Measurements from ENCODE around the gene PDE11A. TPM values are rescaled to one million over a fixed set of nuclear protein-coding genes. Genes with fewer than 3 reads are reported as not detected.

PDE11A gene
- total RNA-seq, 4 donors from 2014 or later, result under 0.01 to 0.58 (median under 0.01) TPM; not detected in 1

GRCh38 chr2:178108176-178108575 lies 35.6 kb upstream of the PDE11A start:
- no peaks in the 10 kb centered on the region for H3K36me3 ChIP-seq
- H3K9me3 ChIP-seq, result no peaks in the 10 kb centered on the region
- WGBS, result 85% methylated on average over 19 of the region's 21 CpGs
- TF ChIP-seq POLR2AphosphoS5 (IDR thresholded peaks at IDR 0.05) (no peak), POLR2A (IDR thresholded peaks at IDR 0.05; ENCODE audit: low read depth) (no peak), EP300 (IDR thresholded peaks at IDR 0.05) (no peak)
- TF ChIP-seq, protein P1, sequence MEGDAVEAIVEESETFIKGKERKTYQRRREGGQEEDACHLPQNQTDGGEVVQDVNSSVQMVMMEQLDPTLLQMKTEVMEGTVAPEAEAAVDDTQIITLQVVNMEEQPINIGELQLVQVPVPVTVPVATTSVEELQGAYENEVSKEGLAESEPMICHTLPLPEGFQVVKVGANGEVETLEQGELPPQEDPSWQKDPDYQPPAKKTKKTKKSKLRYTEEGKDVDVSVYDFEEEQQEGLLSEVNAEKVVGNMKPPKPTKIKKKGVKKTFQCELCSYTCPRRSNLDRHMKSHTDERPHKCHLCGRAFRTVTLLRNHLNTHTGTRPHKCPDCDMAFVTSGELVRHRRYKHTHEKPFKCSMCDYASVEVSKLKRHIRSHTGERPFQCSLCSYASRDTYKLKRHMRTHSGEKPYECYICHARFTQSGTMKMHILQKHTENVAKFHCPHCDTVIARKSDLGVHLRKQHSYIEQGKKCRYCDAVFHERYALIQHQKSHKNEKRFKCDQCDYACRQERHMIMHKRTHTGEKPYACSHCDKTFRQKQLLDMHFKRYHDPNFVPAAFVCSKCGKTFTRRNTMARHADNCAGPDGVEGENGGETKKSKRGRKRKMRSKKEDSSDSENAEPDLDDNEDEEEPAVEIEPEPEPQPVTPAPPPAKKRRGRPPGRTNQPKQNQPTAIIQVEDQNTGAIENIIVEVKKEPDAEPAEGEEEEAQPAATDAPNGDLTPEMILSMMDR (IDR thresholded peaks at IDR 0.05), result no peak
- intact Hi-C loops (cut with DNase I), result no loop called here
- DNase-seq (ENCODE audit: extremely low spot score), result no peak
- peaks cover 0 to 6% (median 0%) of the 10 kb centered on the region in 4 donors for H3K27me3 ChIP-seq
- peaks cover 3 to 11% (median 9%) of the 10 kb centered on the region in 4 donors for H3K4me1 ChIP-seq
- no peak overlapping the region for H3K27ac ChIP-seq (replicated peaks in 1 of 4)
- H3K4me3 ChIP-seq, result no peak overlapping the region

DNA sequence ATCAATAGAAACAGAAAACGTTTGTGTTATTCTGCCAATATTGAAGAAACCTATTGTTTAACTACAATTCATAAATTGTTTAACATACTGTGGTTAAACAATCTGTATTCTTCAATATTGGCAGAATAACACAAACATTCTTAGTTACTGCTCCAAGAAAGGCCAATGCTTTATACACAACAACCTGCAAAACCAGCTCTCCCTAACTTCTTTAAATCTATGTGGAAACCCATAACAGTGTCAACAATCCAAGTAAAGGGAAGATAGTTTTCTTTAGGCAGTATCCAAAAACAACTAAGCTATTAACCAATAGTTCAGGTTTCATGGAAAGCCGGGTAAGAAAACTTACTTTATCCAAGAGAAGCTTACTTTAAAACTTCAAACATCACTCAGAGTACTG lies 33.5 kb upstream of the PDE11A start:
- no peaks in the 10 kb centered on the region for H3K4me1 ChIP-seq
- TF ChIP-seq, protein P1 (IDR thresholded peaks at IDR 0.05), result no peak
- TF ChIP-seq EP300 (IDR thresholded peaks at IDR 0.05) (no peak), POLR2AphosphoS5 (IDR thresholded peaks at IDR 0.05) (no peak), POLR2A (IDR thresholded peaks at IDR 0.05; ENCODE audit: low read depth) (no peak)
- intact Hi-C loops (cut with DNase I), result no loop called here
- no peaks in the 10 kb centered on the region for H3K36me3 ChIP-seq
- H3K27me3 ChIP-seq, result peaks cover 0 to 6% (median 0%) of the 10 kb centered on the region in 4 donors
- 61% methylated on average over 2 of the region's 2 CpGs for WGBS
- no peak for DNase-seq (ENCODE audit: extremely low spot score)
- no peak overlapping the region for H3K4me3 ChIP-seq
- H3K9me3 ChIP-seq, result no peaks in the 10 kb centered on the region
- H3K27ac ChIP-seq (replicated peaks in 1 of 4), result no peak overlapping the region

- TF ChIP-seq EP300 (IDR thresholded peaks at IDR 0.05) (no peak), POLR2A (IDR thresholded peaks at IDR 0.05; ENCODE audit: low read depth) (no peak)
- WGBS, result 93% methylated on average over 2 of the region's 2 CpGs
- Histone ChIP-seq H3K27me3 (peaks cover 0 to 6% (median 0%) of the 10 kb centered on the region in 4 donors), H3K4me3 (no peak overlapping the region), H3K9me3 (no peaks in the 10 kb centered on the region), H3K36me3 (no peaks in the 10 kb centered on the region), H3K27ac (replicated peaks in 1 of 4) (no peak overlapping the region), H3K4me1 (no peaks in the 10 kb centered on the region)
- DNase-seq (ENCODE audit: extremely low spot score), result no peak
- intact Hi-C loops (cut with DNase I), result no loop called here
Observed at GRCh38 chr2:178105566-178105965, 33.0 kb upstream of the PDE11A start.

GRCh38 chr2:178101321-178102079 lies 28.9 kb upstream of the PDE11A start:
- no peaks in the 10 kb centered on the region for H3K27me3 ChIP-seq
- intact Hi-C loops (cut with DNase I), result no loop called here
- TF ChIP-seq, protein P1 (IDR thresholded peaks at IDR 0.05), result no peak
- TF ChIP-seq POLR2AphosphoS5 (IDR thresholded peaks at IDR 0.05) (no peak), EP300 (IDR thresholded peaks at IDR 0.05) (no peak), POLR2A (IDR thresholded peaks at IDR 0.05; ENCODE audit: low read depth) (no peak)
- no peak overlapping the region for H3K4me3 ChIP-seq
- H3K9me3 ChIP-seq, result no peaks in the 10 kb centered on the region
- WGBS, result 78% methylated on average over 3 of the region's 3 CpGs
- DNase-seq (ENCODE audit: extremely low spot score), result no peak
- H3K27ac ChIP-seq (replicated peaks in 1 of 4), result no peak overlapping the region
- H3K36me3 ChIP-seq, result no peaks in the 10 kb centered on the region
- no peaks in the 10 kb centered on the region for H3K4me1 ChIP-seq

- H3K27me3 ChIP-seq, result no peaks in the 10 kb centered on the region
- no peak for TF ChIP-seq POLR2AphosphoS5 (IDR thresholded peaks at IDR 0.05)
- TF ChIP-seq EP300 (IDR thresholded peaks at IDR 0.05), result no peak
- TF ChIP-seq, protein P1 (IDR thresholded peaks at IDR 0.05), result no peak
- TF ChIP-seq POLR2A (IDR thresholded peaks at IDR 0.05; ENCODE audit: low read depth), result no peak
- no peaks in the 10 kb centered on the region for H3K36me3 ChIP-seq
- intact Hi-C loops (cut with DNase I), result no loop called here
- H3K4me3 ChIP-seq, result no peak overlapping the region
- no peak for DNase-seq (ENCODE audit: extremely low spot score)
- H3K4me1 ChIP-seq, result no peaks in the 10 kb centered on the region
- H3K9me3 ChIP-seq, result no peaks in the 10 kb centered on the region
- H3K27ac ChIP-seq (replicated peaks in 1 of 4), result no peak overlapping the region
Observed at GRCh38 chr2:178093471-178093870, 20.9 kb upstream of the PDE11A start.
